Peyer's patch (tissue), 4 donors: ENCODE measurements around the gene TMBIM1.

Experiments
- CTCF ChIP-seq, 6 experiments: fragments of 450-650 bp in 4 of 6; fragments of 200-600 bp in 2 of 6; sonication (generic) in 1 of 6; IDR thresholded peaks; one replicate each; pipeline ENCODE4 v1.5.1; 2017 to 2019; ENCODE audit warnings: antibody characterized with exemption in 6 of 6, mild to moderate bottlenecking in 3 of 6, moderate library complexity in 1 of 6
- POLR2A ChIP-seq, 2 donors: fragments of 450-650 bp; IDR thresholded peaks; one replicate each; pipeline ENCODE4 v1.5.1; 2017; ENCODE audit warnings: antibody characterized with exemption in 2 of 2, mild to moderate bottlenecking in 2 of 2, moderate library complexity in 2 of 2

- TF ChIP-seq CTCF (IDR thresholded peaks at IDR 0.05) (no peak), POLR2A (IDR thresholded peaks at IDR 0.05) (no peak)
These were observed 48.1 kb downstream of the TMBIM1 start for GRCh38 chr2:218244204-218244603.
